Measurements from ENCODE around the gene EFCAB3. TPM values are rescaled to one million over a fixed set of nuclear protein-coding genes. Genes with fewer than 3 reads are reported as not detected.
"Not testable (repeated sequence)": the region's sequence is repeated elsewhere in the genome, so short reads cannot be mapped to it uniquely, and the experiment has no call there.

EFCAB3 gene
- total RNA-seq, 1 experiment from 2014 or later, result not detected

- CTCF ChIA-PET, result interaction anchor here (1.3 kb wide), 1 partner anchor 314 kb away, joined by 3 read pairs; no protein-coding TSS in a partner anchor
- BruUV-seq (replicated peaks), result TSS peak; percentile 68
- Histone ChIP-seq H3K36me3 (ENCODE audit: control insufficient read depth in 1 of 2, insufficient read depth in 2 of 2, low read length in 2 of 2) (peaks cover 3 to 12% of the 10 kb centered on the region in 2 experiments; a peak in 2 of 4 replicates), H3K4me2 (ENCODE audit: low read length) (peak within 1 kb of the TSS; percentile 96), H3K4me3 (replicated peaks in 1 of 2; ENCODE audit: low read depth in 1 of 2, low read length in 2 of 2) (peak within 1 kb of the TSS; percentile 79 to 96), H3K9ac (ENCODE audit: low read length) (peak within 1 kb of the TSS; percentile 80), H3K27ac (ENCODE audit: low read depth, low read length) (peak within 1 kb of the TSS; percentile 59), H3K4me1 (ENCODE audit: control insufficient read depth in 1 of 2, insufficient read depth in 2 of 2, low read length in 2 of 2) (peaks cover 2 to 21% of the 10 kb centered on the region in 2 experiments), H3K79me2 (ENCODE audit: insufficient read depth, low read length) (peaks cover 43% of the 10 kb centered on the region)
- intact Hi-C loops (cut with micrococcal nuclease), result loop anchor here (10.0 kb wide), 2 partner anchors 51 to 181 kb away; partner anchors contain the start of gene TLK2
- H3K9me3 ChIP-seq (ENCODE audit: control insufficient read depth in 1 of 2, insufficient read depth in 1 of 2, low read depth in 1 of 2, low read length in 2 of 2); H4K20me1 ChIP-seq (ENCODE audit: insufficient read depth); POLR2A ChIA-PET; H2AFZ ChIP-seq (ENCODE audit: low read depth, low read length, poor library complexity, severe bottlenecking); H3K27me3 ChIP-seq (ENCODE audit: insufficient read depth, low read length); H3K9me2 ChIP-seq (ENCODE audit: insufficient read depth); RAD21 ChIA-PET (ENCODE audit: low non-redundant PET in 1 of 2, low total read pairs in 2 of 2, uncharacterized antibody in 2 of 2, unreplicated experiment in 2 of 2): not testable (repeated sequence)
- DNase-seq (ENCODE audit: low read depth, low spot score), result peak; percentile 93
- peak; percentile 86 for ATAC-seq
- TF ChIP-seq SIN3A (IDR thresholded peaks at IDR 0.05; ENCODE audit: low read depth), result peak; percentile 49; the same call in 1 of the 2 replicates
- TF ChIP-seq YY1 (IDR thresholded peaks at IDR 0.05; ENCODE audit: extremely low read depth, insufficient replicate concordance, low read depth, low read length), result peak; percentile 97
- TF ChIP-seq POLR2A (IDR thresholded peaks at IDR 0.05; ENCODE audit: borderline replicate concordance, extremely low read depth, insufficient read depth, insufficient read length), result peak; percentile 76
- peak; percentile 90 for TF ChIP-seq POLR2AphosphoS5 (IDR thresholded peaks at IDR 0.05; ENCODE audit: low read depth, low read length)
- TF ChIP-seq ZFX (IDR thresholded peaks at IDR 0.05), result peak; percentile 31; the same call in 1 of the 2 replicates
- TF ChIP-seq MAX (IDR thresholded peaks at IDR 0.05), result peak; percentile 94
- peak in 2 of 3 experiments; percentile 32 to 56; a peak in 4 of 6 replicates for TF ChIP-seq CTCF (IDR thresholded peaks at IDR 0.05 in 2 of 3, conservative IDR thresholded peaks at IDR 0.05 in 1 of 3; ENCODE audit: borderline replicate concordance in 1 of 3, insufficient read depth in 1 of 3, low read depth in 2 of 3, low read length in 2 of 3)
Observed at GRCh38 chr17:62423647-62424461, 43.5 kb downstream of the EFCAB3 start, which contains the start of gene METTL2A. METTL2A (plus strand) TSS chr17:62423897; CDS start chr17:62423903, 6 bp downstream.

- DNase-seq (ENCODE audit: low read depth, low spot score); H3K27me3 ChIP-seq (ENCODE audit: insufficient read depth, low read length); RAD21 ChIA-PET (ENCODE audit: low non-redundant PET in 1 of 2, low total read pairs in 2 of 2, uncharacterized antibody in 2 of 2, unreplicated experiment in 2 of 2); H3K4me2 ChIP-seq (ENCODE audit: low read length); H3K9me2 ChIP-seq (ENCODE audit: insufficient read depth); ATAC-seq; H3K27ac ChIP-seq (ENCODE audit: low read depth, low read length); H3K9me3 ChIP-seq (ENCODE audit: control insufficient read depth in 1 of 2, insufficient read depth in 1 of 2, low read depth in 1 of 2, low read length in 2 of 2); H3K9ac ChIP-seq (ENCODE audit: low read length); POLR2A ChIA-PET; H4K20me1 ChIP-seq (ENCODE audit: insufficient read depth); BruUV-seq (replicated peaks); CTCF ChIA-PET; H2AFZ ChIP-seq (ENCODE audit: low read depth, low read length, poor library complexity, severe bottlenecking); H3K4me3 ChIP-seq (replicated peaks in 1 of 2; ENCODE audit: low read depth in 1 of 2, low read length in 2 of 2): not testable (repeated sequence)
- peaks cover 5 to 19% of the 10 kb centered on the region in 2 experiments for H3K36me3 ChIP-seq (ENCODE audit: control insufficient read depth in 1 of 2, insufficient read depth in 2 of 2, low read length in 2 of 2)
- H3K79me2 ChIP-seq (ENCODE audit: insufficient read depth, low read length), result peaks cover 47% of the 10 kb centered on the region
- intact Hi-C loops (cut with micrococcal nuclease), result loop anchor here (10.0 kb wide), 2 partner anchors 49 to 179 kb away; partner anchors contain the start of gene TLK2
- H3K4me1 ChIP-seq (ENCODE audit: control insufficient read depth in 1 of 2, insufficient read depth in 2 of 2, low read length in 2 of 2), result peaks cover 2 to 17% of the 10 kb centered on the region in 2 experiments
Observed at GRCh38 chr17:62426214-62426613, 45.9 kb downstream of the EFCAB3 start.

- H3K9ac ChIP-seq (ENCODE audit: low read length); ATAC-seq; H3K27ac ChIP-seq (ENCODE audit: low read depth, low read length); POLR2A ChIA-PET; intact Hi-C loops (cut with micrococcal nuclease); CTCF ChIA-PET; H3K27me3 ChIP-seq (ENCODE audit: insufficient read depth, low read length); H3K9me3 ChIP-seq (ENCODE audit: control insufficient read depth in 1 of 2, insufficient read depth in 1 of 2, low read depth in 1 of 2, low read length in 2 of 2); H2AFZ ChIP-seq (ENCODE audit: low read depth, low read length, poor library complexity, severe bottlenecking); RAD21 ChIA-PET (ENCODE audit: low non-redundant PET in 1 of 2, low total read pairs in 2 of 2, uncharacterized antibody in 2 of 2, unreplicated experiment in 2 of 2); H3K4me2 ChIP-seq (ENCODE audit: low read length); H3K4me3 ChIP-seq (replicated peaks in 1 of 2; ENCODE audit: low read depth in 1 of 2, low read length in 2 of 2); H3K9me2 ChIP-seq (ENCODE audit: insufficient read depth); DNase-seq (ENCODE audit: low read depth, low spot score); H3K4me1 ChIP-seq (ENCODE audit: control insufficient read depth in 1 of 2, insufficient read depth in 2 of 2, low read length in 2 of 2); BruUV-seq (replicated peaks); H4K20me1 ChIP-seq (ENCODE audit: insufficient read depth): not testable (repeated sequence)
- Histone ChIP-seq H3K79me2 (ENCODE audit: insufficient read depth, low read length) (peaks cover 22% of the 10 kb centered on the region; the same call in 1 of the 2 replicates), H3K36me3 (ENCODE audit: control insufficient read depth in 1 of 2, insufficient read depth in 2 of 2, low read length in 2 of 2) (peaks cover 14 to 15% of the 10 kb centered on the region in 2 experiments; a peak in 3 of 4 replicates)
Observed at GRCh38 chr17:62435251-62435650, 54.9 kb downstream of the EFCAB3 start.
